Pons (tissue), 1 donor: ENCODE results near the gene PLA2R1.
"Not testable (repeated sequence)": the region's sequence is repeated elsewhere in the genome, so short reads cannot be mapped to it uniquely, and the experiment has no call there.

Source experiments
- DNase-seq: peaks from one replicate; pipeline ENCODE4 v3.0.0-alpha.2; 2016; ENCODE audit warnings: low spot score

The PLA2R1 gene

GRCh38 chr2:159982842-159983785, 79.3 kb downstream of the PLA2R1 start:
- peak; percentile 9 for DNase-seq

DNA sequence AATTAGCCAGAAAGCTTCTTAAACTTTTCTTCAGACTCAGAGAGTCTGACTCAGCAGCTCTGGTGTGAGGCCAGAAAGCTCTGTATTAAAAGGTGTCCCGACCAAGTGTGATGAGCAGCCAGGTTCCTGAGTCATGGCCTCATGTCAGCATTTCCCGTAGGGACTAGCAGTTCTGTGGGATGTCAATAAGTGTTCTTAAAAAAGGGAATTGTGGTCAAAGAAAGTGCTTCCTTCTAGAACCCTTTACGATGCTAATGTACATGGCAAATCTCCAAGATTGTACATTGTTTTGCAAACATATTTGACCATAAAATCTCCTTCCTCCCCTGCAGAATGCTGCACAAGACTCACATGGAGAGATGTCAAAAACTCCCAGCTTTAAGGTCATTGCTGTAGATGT, 80.1 kb downstream of the PLA2R1 start:
- DNase-seq: peak; percentile 7

GRCh38 chr2:159976527-159977160, 85.8 kb downstream of the PLA2R1 start:
- no peak for DNase-seq

- no peak for DNase-seq
These were observed 89.1 kb downstream of the PLA2R1 start for GRCh38 chr2:159973325-159973724.

GRCh38 chr2:159971365-159972152, 90.9 kb downstream of the PLA2R1 start:
- DNase-seq: no peak

DNA sequence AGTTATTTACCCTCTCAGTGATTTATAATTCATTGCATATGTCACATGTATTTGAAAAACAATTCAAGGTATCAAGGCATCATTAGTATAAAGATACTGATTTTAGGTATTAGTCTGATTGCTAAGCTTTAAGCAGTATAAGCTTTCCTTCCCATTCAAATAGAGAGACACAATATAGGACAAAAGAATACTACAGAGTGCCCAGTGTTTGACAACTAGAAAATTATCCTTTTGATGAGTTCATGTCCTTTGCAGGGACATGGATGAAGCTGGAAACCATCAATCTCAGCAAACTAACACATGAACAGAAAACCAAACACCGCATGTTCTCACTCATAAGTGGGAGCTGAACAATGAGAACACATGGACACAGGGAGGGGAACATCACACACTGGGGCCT, 91.9 kb downstream of the PLA2R1 start:
- DNase-seq: not testable (repeated sequence)

DNA sequence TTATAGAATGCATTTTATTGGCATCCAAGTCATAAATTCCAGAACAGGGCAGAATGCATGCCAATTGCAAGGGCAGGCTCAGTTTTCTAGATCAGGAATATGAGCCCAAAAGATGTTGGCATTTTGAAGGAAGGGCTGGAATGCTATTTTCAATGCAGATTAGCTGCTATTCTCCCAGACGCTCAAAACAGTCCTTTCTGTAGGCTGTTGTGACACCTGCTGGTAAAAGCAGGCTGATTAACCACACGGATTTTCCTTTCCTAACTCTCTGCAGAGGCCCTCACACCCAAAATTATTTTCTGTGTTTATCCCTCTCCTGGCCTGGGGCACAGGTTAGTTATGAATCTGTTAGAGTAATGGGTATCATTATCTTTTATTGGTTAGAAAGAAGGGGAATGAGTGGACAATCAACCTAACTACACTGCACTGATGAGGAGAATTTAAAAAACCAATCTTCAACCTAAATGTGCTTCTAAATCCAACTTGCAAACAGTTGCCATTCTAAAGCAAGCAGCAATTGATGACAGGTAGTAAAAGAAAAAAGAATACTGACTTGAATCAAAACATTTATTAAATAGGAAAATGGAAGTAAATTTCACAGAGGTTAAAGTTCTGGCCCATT, 94.0 kb downstream of the PLA2R1 start:
- peak; percentile 46 for DNase-seq

DNA sequence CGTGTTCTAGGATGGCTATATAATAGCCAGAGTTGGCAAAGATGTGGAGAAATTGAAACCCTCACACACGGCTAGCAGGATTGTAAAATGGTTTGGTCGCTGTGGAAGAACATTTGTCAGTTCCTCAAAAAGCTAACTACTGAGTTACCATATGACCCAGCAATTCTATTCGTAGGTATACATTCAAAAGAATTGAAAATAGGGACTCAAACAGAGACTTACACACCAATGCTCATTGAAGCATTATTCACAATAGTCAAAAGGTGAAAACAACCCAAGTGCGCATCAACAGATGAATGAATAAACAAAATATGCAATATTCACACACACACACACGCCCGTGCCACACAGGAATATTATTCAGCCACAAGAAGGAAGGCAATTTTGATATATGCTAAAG, 98.7 kb downstream of the PLA2R1 start:
- DNase-seq: no peak

- not testable (repeated sequence) for DNase-seq
These were observed 99.9 kb downstream of the PLA2R1 start for GRCh38 chr2:159962513-159962912.

DNA sequence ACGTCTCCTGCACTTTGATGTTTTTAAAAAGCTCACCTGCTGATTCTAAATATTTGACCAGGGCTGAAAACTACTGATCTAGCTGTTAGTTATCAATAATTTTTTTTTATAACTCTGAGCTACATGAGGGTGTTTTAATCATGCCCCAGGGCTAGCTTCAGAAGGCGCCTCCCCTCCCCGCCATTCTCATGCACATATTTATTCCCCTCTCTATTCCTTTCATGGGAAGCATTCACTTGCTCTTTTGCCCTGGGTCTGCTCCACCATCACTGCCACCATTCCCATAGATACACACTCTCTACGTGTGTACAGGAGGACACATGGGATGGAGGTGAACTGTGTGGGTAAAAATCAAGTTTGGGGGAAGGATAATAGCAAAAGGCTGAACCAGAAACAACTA, 101.0 kb downstream of the PLA2R1 start:
- DNase-seq: no peak

- no peak for DNase-seq
These were observed 101.4 kb downstream of the PLA2R1 start for GRCh38 chr2:159961037-159961436.

DNA sequence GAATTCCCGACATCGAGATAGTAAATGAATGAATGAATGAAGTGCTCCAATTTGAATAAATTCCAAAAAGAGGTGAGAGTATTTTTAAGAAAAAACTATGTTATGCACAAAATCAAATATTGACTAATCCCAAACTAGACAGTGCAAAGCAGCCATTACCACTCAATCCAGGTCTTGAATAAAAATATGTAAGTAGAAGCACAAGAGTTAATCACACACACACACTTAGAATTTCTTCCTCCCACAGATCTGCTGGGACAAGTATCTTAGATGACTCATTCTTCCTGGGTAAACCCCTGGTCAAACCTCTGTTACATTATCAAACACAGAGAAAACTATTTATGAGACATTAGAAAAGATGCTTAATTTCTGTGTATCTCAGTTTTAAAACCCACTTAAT, 102.0 kb downstream of the PLA2R1 start:
- no peak for DNase-seq

DNA sequence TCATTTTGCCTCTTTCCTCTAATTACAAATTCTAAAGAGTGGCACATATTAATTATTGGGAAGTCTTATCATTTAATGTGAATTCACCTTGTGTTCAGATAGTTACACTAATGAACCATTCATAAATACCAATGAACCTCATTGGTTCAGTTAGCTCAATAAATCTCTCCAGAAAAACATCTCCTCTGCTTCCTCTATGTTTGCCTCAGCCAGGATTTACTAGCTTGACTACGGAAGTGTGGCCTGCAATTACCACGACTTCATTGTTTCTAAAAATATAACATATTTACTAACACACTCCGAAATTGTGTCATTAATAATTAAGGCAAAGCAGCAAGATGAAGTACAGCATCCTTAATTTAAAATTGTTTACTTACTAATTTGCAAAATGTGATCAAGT, 103.3 kb downstream of the PLA2R1 start:
- DNase-seq: no peak

DNA sequence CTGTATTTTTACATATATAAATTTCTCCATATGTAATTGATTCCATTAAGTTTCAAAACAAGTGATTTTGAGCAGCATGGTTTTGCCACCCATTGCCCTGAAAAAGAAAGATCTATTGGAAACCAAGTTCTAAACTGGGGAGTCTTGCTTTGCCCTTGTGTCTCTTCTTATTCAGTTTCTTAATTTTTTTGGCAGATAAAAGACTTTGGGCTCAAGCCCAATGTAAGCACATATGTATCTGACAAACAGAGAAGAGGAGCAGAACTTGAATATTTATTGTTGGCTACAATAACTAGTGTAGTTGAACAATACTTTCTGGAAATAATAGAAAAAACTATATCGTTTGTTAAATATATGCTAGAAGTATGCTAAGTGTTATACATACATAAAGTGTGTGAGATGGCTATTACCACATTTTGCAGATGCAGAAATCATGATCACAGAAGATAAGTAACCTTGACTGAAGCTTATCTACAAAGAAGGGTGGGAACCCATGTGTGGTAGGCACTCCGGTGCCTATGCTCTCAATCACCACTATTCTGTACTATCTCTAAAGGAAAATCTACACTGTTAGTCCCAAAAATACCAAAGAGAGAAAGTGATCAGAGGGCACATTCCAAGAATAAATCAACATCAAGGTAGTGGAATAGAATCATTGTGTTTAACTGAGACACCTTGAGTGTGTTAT, 109.1 kb downstream of the PLA2R1 start:
- no peak for DNase-seq

DNA sequence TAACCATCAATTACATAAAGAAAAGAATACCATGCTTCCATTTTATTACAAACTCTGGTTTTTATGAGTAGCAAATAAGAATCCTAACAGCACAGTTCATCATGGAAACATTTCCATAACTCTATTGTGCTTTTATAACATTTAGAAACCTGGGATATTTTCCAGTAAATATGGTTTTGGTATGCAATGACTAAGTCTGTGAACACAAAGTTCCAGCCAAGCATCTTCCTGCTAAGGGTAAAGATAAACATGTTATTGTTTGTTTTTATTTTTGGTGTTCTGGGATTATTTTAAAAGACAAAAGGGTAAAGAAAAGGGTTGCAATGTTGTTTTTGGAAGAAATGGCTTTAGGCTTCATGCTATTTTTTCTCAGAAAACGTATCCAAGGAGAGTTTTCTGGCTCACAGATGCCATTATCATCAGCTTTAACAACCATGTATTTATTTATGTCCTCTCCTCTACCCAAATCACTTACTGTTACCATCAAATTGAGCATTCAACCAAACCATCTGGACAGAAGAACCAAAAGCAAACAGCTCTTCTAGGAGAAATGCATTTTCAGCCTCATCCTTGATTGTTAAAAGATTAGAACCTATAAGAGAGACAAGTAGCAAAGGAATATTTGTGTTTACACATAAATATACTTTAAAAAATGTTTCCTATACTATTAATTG, 116.0 kb downstream of the PLA2R1 start:
- peak; percentile 15 for DNase-seq

DNA sequence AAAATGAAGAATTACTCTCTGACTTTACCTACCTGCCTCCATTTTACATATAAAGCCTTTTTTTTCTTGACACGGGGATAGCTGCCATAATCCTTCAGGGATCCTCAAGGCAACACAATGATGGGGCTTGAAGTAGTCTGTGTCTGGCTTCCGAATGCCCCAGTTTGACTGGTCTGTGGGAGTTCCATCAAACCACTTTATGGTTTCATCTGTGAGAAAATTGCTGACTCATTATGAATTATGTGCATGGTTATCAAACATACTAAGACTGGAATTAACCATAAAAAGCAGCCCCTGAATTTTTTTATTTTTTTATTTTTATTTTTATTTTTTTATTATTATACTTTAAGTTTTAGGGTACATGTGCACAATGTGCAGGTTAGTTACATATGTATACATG, 117.5 kb downstream of the PLA2R1 start:
- DNase-seq: no peak

GRCh38 chr2:159942146-159942545, 120.3 kb downstream of the PLA2R1 start:
- DNase-seq: no peak

GRCh38 chr2:159941729-159942128, 120.7 kb downstream of the PLA2R1 start:
- DNase-seq: no peak

DNA sequence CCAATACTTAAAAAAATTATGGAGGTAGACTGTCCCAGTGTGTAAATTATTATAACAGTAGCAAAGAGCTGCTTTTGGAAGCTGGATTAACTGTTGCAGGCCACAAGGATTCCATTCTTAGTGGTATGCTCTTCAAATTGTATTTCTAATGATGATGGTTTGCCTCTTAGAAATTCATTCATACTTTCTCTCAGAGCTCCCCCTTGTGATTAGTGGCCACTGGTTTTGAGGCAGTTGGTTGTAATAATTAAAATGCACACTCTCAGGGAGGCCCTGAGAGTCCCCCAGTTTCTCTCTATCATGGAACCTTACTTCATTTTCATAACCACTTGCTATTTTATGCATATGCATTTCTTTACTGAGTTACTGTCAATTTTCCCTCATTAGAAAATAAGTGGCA, 122.5 kb downstream of the PLA2R1 start:
- peak; percentile 26 for DNase-seq

DNA sequence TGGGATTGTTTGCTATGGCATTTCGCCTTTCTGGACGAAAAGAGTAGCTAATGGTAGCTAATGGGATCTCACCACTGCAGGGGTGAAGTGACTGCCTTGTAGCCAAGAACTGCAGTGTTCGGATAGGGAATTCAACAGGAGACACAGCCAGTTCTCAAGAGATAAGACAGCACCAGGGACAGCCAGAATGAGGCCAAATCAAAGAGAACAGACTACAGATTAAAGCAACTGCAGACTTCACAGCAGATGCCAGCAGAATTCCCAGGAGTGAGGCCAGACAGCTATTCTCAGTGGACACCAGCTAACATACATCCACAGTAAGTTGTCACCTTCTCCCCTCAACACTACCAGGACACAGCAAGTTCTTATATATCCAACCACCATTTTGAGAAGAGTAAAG, 124.0 kb downstream of the PLA2R1 start:
- DNase-seq: no peak

DNA sequence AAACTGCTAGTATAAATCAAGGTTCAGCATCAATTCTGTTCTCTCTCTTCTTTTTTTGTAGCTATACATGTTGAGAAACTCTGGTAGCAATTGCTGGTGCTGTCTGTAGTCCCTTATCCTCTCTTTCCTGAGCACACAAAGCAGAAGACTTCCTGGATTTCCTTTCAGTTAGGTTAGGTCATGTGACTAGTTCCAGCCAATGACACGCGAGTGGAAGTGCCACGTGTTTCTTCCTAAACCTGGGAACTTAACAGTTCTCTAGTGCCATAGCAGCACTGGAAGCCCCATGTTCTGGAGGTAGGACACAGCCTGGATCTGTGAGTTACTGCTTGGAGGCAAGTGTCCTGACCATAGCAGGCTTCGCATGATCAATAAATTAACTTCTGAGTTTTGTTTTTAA, 125.9 kb downstream of the PLA2R1 start:
- DNase-seq: no peak
